HG02938 (cell line): ENCODE measurements around the gene LRTM2.
A peak's percentile ranks its signal among the peaks of the same experiment; 100 is the strongest.

Experiments
- ATAC-seq: cut with Tn5 transposase; IDR thresholded peaks from one replicate; pipeline ENCODE4 v1.9.1; 2021; ENCODE audit warnings: mild to moderate bottlenecking, moderate library complexity; ENCODE audit not compliant: unreplicated experiment

The LRTM2 gene

GRCh38 chr12:1797991-1798640, 22.2 kb upstream of the LRTM2 start:
- no peak for ATAC-seq

DNA sequence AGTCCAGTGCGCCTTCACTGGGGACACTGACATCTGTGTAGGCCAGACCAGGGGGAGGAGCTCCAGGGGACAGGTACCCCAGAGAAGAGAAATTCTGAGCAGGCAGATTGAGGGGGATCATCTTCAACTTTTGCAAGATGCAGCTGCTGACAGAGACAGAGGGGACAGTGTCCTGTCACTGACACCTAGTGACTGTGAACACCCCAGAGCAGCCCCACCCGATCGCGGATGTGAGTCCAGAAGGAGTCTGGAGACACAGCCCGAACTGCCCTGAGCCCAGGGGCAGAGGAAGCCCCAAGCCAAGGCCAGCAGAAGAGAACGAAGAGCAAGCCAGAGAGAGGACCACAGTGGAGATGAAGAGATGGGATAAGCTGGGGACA, 21.7 kb upstream of the LRTM2 start:
- ATAC-seq, result no peak

DNA sequence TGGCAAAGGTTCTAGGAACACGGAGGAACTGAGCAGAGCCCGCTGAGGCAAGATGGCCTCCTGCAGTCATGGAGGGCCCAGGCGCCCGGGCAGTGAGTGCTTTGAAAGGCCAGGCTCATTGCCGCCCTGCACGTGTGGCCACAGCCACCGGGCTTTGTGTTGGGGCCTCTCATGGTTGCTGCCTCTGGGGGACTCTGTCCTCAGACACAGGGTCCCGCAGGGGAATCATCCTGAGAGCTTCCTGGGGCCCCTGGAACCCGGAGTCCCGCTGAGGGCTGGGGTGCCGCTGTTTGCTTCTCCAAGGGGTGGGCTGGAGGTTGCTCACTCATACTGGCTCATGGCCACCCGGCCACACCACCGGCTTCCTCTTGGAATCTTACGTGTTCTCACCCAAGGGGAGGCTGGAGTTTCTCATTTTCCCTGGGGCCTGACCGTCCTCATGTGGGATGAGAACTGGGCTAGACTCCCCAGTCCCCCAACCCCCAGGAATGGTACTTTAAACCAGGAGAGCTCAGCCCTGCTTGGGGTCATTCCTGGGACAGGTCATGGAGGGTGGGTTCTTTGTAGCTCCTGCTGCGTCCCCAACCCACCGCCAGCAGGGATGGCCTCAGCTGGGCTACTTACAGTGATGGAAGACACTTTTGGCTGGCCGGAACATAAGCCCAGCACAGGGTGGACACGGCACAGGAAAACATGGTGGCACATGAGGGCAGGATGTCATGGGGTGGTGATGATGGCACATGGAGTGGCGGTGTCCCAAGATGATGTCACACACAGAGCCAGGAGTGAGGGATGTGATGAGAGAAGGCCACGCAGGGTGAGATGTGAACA, 21.1 kb upstream of the LRTM2 start:
- no peak for ATAC-seq

GRCh38 chr12:1799882-1800400, 20.4 kb upstream of the LRTM2 start:
- ATAC-seq, result no peak

DNA sequence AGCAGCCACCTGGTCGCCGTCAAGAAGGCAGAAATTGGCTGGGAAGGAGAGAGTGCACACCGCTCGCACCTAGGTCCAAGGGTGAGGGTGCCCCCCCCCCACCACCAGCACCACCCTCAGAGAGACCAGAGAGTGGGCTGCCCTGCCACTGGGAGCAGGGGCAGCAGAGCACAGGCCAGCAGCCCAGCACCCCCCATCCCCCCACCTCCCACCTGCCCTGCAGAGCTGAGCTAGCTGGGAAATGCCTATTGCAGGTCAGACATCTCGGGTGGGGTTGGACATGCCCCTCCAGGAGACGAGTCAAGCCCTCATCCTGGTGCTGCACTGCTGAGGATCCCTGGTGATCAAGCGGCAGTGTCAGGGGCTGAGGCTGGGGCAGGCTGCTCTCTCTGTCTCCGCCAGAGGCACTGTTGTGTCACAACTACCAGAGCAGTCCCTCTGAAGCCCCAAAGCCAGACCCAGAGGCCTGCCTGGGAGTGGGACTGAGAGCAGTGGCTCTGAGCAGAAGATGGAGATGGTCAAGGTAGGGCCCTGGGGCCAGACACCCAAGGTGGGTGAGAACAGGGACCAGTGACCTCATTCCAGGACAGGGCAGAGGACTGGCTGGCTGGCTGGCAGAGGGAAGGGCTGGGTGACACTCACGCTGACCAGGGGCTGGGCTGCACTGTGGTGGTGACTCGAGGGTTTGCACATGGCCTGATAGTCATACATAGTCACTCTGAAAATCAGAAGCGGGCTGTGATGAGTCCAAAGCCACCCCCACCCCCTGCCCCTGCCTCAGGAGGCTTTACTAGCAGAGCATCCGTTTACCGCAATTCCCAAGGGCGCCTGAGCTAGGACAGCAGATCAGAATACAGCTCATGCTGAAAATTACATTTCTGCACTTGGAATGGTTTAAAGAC, 19.7 kb upstream of the LRTM2 start:
- peak; percentile 34 for ATAC-seq

- no peak for ATAC-seq
Measured at GRCh38 chr12:1801303-1801975, 18.9 kb upstream of the LRTM2 start.

DNA sequence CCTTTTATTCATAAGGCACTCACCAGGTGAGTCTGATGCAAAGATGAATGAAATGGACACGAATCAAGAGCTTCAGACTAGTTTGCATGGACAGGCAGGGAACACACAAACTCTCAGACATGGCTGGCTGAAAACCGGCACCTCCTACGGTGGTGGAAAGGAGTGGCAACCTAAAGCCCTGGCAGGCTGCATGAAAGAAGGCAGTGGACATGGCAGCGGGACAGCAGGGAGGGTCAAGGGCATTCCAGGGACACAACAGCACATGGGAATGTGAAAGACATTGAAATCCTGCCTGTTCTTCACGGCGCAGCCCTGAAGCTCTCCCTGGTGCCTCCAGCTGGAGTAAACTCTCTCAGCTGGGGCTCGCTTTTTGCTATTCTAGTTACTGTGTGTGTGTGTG, 16.6 kb upstream of the LRTM2 start:
- no peak for ATAC-seq

DNA sequence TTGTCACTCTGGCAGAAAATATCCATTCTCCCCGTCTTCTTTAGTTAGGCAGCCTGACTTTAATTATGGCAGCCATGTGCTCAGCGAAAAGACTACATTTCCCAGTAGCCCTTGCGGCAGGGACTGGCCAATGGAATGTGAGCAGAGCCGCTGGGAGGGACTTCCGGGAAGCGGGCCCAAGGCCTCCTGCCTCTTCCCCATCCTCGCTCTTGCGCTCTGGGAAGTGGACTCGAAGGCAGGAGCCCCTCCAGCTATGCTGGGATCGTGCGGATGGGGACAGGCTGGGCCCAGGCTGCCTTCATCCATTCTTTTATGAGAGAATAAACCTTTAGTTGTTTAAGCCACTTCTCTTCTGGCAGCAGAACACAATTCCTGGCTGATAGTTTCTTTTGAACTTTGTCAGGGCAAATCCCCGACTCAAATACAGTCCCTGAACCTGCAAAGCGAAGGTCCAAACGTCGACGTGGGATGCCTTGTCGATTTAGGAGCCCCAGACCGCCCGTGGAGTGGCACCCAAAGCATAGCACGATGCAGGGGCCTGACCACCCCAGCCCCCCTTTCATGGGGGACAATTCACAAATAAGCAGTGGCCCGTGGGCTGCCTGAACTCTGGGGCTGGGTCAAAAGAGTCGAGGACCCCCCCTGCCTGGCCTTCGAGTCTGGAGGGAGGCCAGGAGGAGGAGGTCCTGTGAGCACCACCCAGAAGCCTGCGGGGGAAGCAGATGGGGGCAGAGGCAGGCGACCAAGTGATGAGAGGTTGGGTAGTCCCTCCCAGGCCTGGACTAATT, 15.6 kb upstream of the LRTM2 start:
- peak; percentile 67 for ATAC-seq

DNA sequence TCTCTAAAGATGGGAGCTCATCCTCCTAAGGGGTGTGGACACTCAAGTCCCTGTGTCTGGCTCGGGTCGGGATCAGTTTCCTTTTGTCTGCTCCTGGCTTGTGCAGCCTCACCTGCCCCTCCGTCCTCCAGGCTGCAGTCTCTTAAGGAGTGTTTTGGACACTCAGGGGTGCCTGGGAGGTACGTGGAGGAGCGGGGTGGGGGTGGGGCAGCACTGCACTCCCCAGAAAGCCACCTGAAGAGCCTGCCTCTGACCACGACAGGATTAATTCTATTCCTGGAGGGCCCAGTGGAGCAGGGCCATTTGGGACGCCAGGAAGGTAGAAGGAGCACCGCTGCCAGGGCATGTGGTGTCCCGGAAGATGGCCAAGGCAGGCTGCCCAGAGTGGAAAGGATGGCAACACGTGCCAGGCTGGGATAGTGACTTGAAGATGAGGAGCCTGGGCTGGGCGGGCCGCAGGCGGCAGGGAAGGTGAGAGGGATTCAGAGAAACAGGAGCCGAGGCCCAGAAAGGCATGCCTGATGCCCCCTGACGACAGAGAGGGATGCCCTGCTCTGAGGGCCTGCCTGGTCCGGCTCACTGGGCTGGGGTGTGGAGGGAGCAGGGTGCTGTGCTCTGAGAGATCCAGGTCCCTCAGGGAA, 14.8 kb upstream of the LRTM2 start:
- ATAC-seq, result no peak

DNA sequence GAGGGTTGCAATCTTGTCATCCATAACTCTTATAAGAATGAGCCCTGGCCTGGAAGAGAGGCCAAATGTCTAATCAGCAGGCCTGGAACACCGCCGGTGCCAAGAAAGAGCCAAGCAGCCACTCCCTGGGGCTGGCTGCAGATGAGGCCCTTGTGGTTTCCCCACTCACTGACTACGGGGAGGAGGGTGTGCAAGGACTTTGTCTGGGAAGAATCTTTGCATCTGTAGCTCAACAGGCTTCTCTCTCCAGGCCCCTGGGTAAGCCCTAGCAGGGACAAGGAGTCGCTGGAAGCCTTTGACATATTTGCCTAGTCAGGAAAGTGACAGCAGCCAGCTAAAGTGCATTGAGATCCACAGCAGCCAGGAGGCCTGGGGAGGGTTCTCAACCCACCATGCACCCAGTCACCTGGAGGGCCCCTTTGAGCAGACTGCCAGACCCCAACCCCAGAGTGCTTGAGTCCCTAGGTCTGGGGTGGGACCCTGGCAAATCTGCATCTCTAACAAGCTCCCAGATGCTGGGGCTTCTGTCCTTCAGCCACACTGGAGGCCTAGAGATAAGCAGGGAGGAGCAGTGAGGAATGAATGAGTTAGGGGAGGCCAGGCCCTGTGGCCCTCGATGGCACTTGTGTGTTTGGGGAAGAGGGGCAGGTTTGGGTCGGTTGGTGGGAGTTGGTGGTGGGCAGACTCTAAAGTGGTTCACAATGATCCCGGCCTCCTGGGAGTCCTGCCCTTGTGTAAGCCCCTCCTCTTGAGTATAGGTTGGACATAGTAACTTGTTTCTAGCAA, 13.9 kb upstream of the LRTM2 start:
- no peak for ATAC-seq

DNA sequence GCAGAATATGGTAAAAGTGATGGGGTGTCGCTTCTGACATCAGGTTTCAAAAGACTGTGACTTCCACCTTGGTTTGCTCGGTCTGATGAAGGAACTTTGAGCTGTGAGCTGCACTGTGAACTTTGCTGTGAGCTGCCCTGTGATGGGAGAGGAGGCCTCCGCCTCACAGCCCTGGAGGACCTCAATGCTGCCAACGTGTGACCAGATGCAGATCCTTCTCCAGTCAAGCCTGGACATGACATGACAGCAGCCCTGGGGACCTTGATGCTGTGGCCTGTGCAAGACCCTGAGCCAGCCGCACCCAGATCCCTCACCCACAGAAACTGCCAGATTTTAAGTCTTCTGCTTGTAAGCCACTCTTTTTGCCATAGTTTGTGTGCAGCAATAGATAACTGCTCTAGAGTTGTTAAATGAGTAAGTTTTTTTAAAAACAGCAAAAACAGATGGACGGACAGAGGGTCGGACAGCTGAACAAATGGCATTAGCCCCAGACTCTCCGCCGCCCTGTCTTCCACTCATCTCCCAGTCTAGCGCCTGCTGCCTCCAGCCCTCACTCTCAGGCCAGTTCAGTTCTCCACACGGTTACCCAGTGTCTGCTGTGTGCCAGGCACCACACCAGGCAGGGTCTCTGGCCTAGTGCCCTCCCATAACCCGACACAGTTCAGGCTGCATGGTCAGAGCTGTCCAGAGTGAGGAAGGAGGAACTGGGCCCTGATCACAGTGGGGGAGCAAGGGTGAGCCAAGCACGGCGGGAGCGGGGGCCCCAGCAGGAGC, 13.1 kb upstream of the LRTM2 start:
- ATAC-seq, result no peak

GRCh38 chr12:1808036-1808797, 12.1 kb upstream of the LRTM2 start:
- no peak for ATAC-seq

GRCh38 chr12:1808798-1809480, 11.4 kb upstream of the LRTM2 start:
- no peak for ATAC-seq

DNA sequence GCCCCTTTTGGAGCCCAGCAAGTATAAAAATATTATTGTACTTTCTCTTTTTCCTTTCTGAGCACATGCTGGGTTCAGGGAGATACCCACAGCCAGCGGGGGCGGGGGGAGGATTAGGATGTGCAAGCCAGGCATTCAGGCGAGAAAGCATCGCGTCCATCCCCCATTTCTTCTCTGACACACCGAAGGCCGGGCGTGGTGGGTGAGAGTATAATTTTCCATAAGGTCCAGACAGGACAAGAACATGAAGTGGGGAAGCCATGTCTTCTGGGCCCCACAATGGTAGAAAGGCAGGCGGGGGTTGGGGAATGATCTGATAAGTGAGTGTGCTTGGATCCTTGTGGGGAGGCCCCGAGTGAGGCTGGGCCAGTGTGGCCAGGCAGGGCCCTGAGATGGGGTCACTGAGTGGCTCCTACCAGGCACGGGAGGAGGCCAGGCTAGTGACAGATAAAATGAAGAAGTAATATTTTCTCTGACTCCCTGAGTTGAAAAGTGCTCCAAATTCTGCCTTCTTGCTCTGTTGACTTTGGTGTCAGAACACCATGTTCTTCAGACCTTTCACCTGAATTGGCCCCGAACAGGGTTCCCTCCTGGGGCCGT, 10.7 kb upstream of the LRTM2 start:
- ATAC-seq, result no peak

DNA sequence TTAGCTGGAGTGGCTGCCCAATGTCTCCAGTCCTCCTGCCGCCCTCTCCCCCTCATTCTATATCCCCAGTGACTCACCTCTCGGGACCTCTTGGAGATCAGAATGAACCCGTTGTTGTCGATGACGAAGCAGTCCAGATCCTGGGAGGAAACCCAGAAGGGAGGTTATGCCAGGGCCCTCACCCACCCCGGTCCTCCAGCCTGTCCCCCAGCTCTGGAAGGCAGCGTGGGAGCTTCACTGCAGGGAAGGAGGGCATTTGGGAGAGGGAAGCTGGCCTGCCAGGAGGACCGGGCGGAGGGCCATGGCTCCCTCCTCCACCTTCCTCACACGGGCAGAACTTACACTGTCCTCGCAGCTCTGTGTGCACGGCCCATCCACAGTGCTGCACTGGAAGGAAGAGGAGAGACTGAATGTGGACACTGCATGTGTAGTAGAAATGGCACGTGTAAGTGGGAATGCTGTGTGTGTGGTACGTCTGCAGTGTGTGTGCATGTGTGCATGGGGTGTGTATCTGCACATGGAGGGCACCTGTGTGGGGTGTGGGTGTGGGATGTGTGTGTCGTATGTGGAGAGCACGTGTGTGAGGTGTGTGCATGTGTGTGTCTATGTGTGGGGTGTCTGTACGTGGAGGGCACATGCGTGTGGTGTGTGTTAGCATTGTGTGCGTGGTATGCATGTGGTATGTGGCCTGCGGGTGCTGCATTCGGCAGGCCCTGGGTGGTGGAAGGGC, 10.0 kb upstream of the LRTM2 start:
- no peak for ATAC-seq

DNA sequence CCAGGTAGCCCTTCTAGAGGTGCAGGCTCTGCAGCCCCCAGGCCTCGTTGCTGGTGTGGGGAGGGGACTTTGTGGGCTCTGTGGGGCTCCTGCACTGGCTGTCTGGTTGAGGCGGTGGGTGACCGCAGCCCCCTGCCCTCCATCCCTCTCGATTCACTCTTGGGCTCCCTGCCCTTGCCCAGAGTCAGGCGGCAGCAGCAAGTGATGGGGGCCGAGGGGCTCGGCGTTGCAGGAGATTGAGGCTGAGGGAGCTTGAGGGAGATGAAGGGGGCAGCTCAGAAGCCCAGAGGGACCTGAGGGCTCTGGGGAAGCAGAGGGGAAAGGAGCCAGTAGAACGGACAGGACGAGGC, 9.5 kb upstream of the LRTM2 start:
- no peak for ATAC-seq
